Pancreas (tissue), 10 donors: ENCODE results near the gene ADAMTSL5. TPM values are rescaled to one million over a fixed set of nuclear protein-coding genes. Genes with fewer than 3 reads are reported as not detected.

ENCODE experiments used
- ATAC-seq, 4 donors: fragments of 200-7000 bp; cut with Tn5 transposase; one replicate each; pipeline versions ENCODE4 v1.8.0 to v1.9.1; 2020; ENCODE audit warnings: mild to moderate bottlenecking in 4 of 4, moderate library complexity in 4 of 4
- DNase-seq, 6 donors: peaks; one replicate each; pipeline ENCODE4 v3.0.0-alpha.2; 2020
- FAIRE-seq: peaks from 2 replicates; lab custom pipeline; 2012; peaks lifted over from hg19 to GRCh38; lab: Jason Lieb, UNC
- H3K27ac ChIP-seq, 4 donors: fragments of 200-600 bp; sonication (generic); 1 replicate in 3 of 4; 2 replicates in 1 of 4; pipeline versions ENCODE4 v1.5.0 to v1.8.0; 2020
- H3K27me3 ChIP-seq, 4 donors: fragments of 200-600 bp; one replicate each; pipeline ENCODE4 v1.8.0; 2021
- H3K36me3 ChIP-seq, 3 donors: fragments of 200-600 bp; sonication (generic) in 1 of 3; one replicate each; pipeline versions ENCODE4 v1.5.0 to v1.8.0; 2020 to 2021
- H3K4me1 ChIP-seq, 3 donors: fragments of 200-600 bp; one replicate each; pipeline ENCODE4 v1.8.0; 2021
- H3K4me3 ChIP-seq, 4 donors: fragments of 200-600 bp; sonication (generic) in 2 of 4; one replicate each; pipeline versions ENCODE4 v1.5.0 to v1.8.0; 2020 to 2021
- H3K9me3 ChIP-seq, 4 donors: fragments of 200-600 bp; one replicate each; pipeline ENCODE4 v1.8.0; 2021
- WGBS, 2 donors: extraction: QIAGEN DNeasy Blood & Tissue Kit; methylation state at CpG; one replicate each; pipeline ENCODE4 v1.1.7; 2013; 5-methylcytosine and 5-hydroxymethylcytosine counted together
- intact Hi-C, 3 donors: fragments of 100-400 bp; cut with DNase I; formaldehyde crosslinking; loops; one replicate each; pipeline versions ENCODE4 v1.11.1 to v1.14.2; 2022
- polyA plus RNA-seq, 2 donors: library from polyadenylated mRNA; stranded (reverse); fragments of 200-250 nt; gene quantifications; one replicate each; pipeline ENCODE4 v1.2.3, GENCODE V29; 2013
- total RNA-seq, 6 donors: library from RNA; stranded (reverse); fragmentation: NEBNext Ultra II Directional in 4 of 6; extraction: Animal tissue kit (Norgen Biotek cat#: 25700) in 4 of 6; gene quantifications; one replicate each; pipeline versions ENCODE4 v1.2.1 to v1.2.4, GENCODE V29; 2021 to 2023
- TF ChIP-seq, protein P1 (sequence below), 4 donors: fragments of 200-600 bp; sonication (generic) in 3 of 4; IDR thresholded peaks; one replicate each; pipeline versions ENCODE4 v1.5.0 to v1.8.0; 2021; ENCODE audit warnings: antibody characterized with exemption in 4 of 4
- donor health status: healthy with polysubstance abuse.
- donor health status: DM: no; HTN: no; CAD: no; lungs with moderate emphysema.
- donor health status: DM: no; HTN: no; CAD: no.
- donor health status: control.
- donor health status: control.
- donor health status: Bipolar disorder and iron deficiency.
- donor health status: DM: yes; HTN: yes; CAD: no.
- donor health status: DM: no; HTN: no; CAD: no.
- donor health status: DM: no; HTN: no; CAD: no.
- donor health status: DM: yes; HTN: yes; CAD: no.

The ADAMTSL5 gene
- total and polyA plus RNA-seq, 8 donors: 0.23 to 4.0 (median 0.69) TPM

DNA sequence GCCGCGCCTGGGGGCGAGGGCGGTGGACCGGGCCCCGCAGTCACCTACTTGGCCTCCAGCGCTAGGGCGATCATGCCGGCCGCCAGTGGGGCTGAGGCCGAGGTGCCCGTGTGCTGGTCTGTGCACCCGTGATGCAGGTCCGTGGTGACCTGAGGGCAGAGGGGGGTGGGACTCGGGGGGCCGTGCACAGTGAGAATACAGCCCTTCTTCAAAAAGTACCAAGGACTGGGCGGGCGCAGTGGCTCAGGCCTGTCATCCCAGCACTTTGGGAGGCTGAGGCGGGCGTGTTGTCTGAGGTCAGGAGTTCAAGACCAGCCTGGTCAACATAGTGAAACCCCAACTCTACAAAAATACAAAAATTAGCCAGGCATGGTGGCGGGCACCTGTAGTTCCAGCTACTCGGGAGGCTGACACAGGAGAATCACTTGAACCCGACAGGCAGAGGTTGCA is 28.8 kb downstream of the ADAMTSL5 start:
- ATAC-seq: no peak
- TF ChIP-seq, protein P1, sequence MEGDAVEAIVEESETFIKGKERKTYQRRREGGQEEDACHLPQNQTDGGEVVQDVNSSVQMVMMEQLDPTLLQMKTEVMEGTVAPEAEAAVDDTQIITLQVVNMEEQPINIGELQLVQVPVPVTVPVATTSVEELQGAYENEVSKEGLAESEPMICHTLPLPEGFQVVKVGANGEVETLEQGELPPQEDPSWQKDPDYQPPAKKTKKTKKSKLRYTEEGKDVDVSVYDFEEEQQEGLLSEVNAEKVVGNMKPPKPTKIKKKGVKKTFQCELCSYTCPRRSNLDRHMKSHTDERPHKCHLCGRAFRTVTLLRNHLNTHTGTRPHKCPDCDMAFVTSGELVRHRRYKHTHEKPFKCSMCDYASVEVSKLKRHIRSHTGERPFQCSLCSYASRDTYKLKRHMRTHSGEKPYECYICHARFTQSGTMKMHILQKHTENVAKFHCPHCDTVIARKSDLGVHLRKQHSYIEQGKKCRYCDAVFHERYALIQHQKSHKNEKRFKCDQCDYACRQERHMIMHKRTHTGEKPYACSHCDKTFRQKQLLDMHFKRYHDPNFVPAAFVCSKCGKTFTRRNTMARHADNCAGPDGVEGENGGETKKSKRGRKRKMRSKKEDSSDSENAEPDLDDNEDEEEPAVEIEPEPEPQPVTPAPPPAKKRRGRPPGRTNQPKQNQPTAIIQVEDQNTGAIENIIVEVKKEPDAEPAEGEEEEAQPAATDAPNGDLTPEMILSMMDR (IDR thresholded peaks at IDR 0.05): no peak
- FAIRE-seq: no peak
- DNase-seq: peak in 1 of 6 donors; percentile 62
- Histone ChIP-seq H3K4me3 (no peak overlapping the region), H3K36me3 (no peaks in the 10 kb centered on the region), H3K27ac (no peak overlapping the region), H3K9me3 (no peaks in the 10 kb centered on the region), H3K4me1 (peaks cover 0 to 3% (median 0%) of the 10 kb centered on the region in 3 donors), H3K27me3 (no peaks in the 10 kb centered on the region)
- 91 to 93% methylated on average over 23 of the region's 23 CpGs for WGBS, 2 donors
- intact Hi-C loops: no loop called here

DNA sequence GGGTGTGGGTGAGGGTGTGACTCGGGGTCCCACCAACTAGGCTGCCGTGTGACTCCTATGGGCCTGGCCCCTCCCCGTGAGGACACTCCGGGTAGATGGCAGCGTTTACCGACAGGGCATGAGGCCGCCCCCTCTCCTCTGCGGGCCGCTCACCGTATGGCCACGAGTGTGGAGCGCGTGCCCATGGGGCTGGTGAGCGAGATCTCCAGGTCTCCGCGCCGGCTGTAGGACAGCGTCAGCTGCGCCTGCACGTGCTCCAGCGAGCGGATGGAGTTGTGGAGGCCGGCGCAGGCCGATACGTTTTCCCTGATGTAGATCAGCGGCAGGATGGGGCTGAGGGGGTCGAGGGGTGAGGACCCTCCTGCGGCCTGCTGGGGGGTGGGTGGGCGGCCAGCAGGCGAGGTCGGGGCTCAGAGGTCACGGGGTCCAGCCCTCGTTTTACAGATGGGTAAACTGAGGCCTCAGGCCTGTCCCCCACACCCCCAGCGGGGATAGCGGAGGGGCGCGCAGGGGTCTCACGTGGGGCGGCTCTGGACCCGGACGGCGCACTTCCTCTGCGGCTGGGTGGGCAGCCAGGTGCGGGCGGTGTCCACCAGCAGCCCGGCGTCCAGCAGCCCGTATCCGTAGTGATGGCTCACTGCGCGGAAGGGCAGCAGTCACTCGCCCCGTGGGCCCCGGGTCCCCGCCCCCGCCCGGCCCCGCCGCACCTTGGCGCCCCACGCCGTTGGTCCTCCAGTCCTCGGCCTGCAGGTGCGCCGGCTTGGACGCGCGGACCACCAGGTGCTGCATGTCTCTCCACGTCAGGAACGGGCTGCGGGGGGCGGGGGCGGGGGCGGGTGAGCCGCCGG is 29.5 kb downstream of the ADAMTSL5 start:
- H3K9me3 ChIP-seq: no peaks in the 10 kb centered on the region
- ATAC-seq (no peak), DNase-seq (peak in 1 of 6 donors; percentile 70), FAIRE-seq (no peak)
- no peak overlapping the region for H3K27ac ChIP-seq
- H3K27me3 ChIP-seq: no peaks in the 10 kb centered on the region
- no peak overlapping the region for H3K4me3 ChIP-seq
- H3K36me3 ChIP-seq: no peaks in the 10 kb centered on the region
- 87 to 93% methylated on average over 63 to 77 of the region's 77 CpGs for WGBS, 2 donors
- intact Hi-C loops: no loop called here
- TF ChIP-seq, protein P1 (IDR thresholded peaks at IDR 0.05): no peak
- peaks cover 0 to 4% (median under 1%) of the 10 kb centered on the region in 3 donors for H3K4me1 ChIP-seq

DNA sequence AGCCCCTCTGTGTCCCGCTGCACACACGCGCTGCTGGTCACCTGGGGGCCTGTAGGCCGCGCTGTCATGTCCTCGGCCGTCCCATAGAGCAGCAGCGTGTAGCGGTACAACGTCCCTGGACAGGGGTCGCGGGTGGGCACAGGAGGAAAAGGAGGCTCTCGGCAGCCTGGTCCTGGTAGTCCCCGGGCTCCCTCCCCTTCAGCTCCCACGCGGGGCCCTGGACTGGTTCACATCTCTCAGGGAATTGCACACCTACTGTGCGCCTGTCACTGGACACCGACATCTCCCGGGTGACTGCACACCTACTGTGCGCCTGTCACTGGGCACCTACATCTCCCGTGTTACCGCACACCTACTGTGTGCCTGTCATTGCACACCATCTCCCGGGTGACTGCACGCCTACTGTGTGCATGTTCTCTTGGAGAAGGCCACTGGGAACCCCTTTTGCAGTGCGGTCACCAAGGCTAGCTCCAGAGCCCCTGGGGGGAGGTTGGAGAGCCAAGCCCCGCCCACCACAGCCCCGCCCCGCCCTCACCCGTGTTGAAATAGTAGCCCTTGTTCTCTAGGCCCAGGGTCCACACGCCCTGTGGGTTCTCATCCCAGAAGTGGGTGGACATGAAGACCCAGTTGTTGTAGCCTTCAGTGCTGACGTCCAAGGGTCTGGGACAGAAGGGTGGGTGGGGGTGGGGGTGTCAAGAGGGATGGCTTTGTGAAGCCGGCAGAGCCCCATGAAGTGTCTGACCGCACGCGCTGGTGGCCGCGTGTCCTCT is 30.3 kb downstream of the ADAMTSL5 start:
- intact Hi-C loops: no loop called here
- no peak for ATAC-seq
- Histone ChIP-seq H3K27ac (no peak overlapping the region), H3K4me1 (peaks cover 0 to 12% (median 8%) of the 10 kb centered on the region in 3 donors), H3K27me3 (no peaks in the 10 kb centered on the region), H3K4me3 (no peak overlapping the region), H3K36me3 (no peaks in the 10 kb centered on the region), H3K9me3 (no peaks in the 10 kb centered on the region)
- DNase-seq: peak in 1 of 6 donors; percentile 70
- TF ChIP-seq, protein P1 (IDR thresholded peaks at IDR 0.05): no peak
- no peak for FAIRE-seq
- 78 to 81% methylated on average over 34 to 37 of the region's 37 CpGs for WGBS, 2 donors

DNA sequence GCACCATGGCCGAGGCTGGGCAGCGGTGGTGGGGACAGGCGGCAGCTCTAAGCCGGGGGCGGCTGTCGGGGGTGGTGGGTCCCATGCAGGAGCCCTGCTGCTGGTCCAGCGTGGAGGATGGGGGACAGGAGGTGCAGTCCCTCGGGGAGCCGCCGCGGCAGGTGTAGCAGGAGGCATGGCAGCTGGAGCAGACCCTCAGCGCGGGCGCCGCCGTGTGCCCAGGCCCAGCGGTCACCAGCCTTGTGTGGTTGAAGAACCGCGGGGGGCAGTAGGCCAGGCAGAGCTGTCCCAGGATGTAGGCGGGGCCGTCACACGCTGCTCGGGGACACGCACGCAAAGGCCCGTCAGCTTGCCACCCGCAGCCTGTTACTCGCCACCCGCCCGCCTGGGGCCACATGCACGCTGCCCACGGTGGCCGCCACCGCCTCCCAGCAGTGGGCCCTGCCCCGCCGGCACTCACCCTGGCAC is 30.9 kb downstream of the ADAMTSL5 start:
- Histone ChIP-seq H3K9me3 (no peaks in the 10 kb centered on the region), H3K36me3 (no peaks in the 10 kb centered on the region), H3K4me3 (no peak overlapping the region), H3K4me1 (peaks cover 0 to 12% (median 11%) of the 10 kb centered on the region in 3 donors), H3K27me3 (no peaks in the 10 kb centered on the region), H3K27ac (no peak overlapping the region)
- FAIRE-seq: no peak
- DNase-seq: no peak
- no peak for ATAC-seq
- WGBS, 2 donors: 89 to 90% methylated on average over 27 to 36 of the region's 36 CpGs
- TF ChIP-seq, protein P1 (IDR thresholded peaks at IDR 0.05): no peak
- intact Hi-C loops: no loop called here
